SH-SY5Y (cell line): ENCODE results near the gene IKZF1.

Experiments used
- GATA2 ChIP-seq: IDR thresholded peaks from 2 replicates; pipeline ENCODE4 v1.6.1; 2011; ENCODE audit warnings: mild to moderate bottlenecking, low read depth, low read length
- GATA3 ChIP-seq: IDR thresholded peaks from 2 replicates; pipeline ENCODE4 v1.6.1; 2011; ENCODE audit warnings: low read depth, mild to moderate bottlenecking, low read length, moderate library complexity

Gene IKZF1

DNA sequence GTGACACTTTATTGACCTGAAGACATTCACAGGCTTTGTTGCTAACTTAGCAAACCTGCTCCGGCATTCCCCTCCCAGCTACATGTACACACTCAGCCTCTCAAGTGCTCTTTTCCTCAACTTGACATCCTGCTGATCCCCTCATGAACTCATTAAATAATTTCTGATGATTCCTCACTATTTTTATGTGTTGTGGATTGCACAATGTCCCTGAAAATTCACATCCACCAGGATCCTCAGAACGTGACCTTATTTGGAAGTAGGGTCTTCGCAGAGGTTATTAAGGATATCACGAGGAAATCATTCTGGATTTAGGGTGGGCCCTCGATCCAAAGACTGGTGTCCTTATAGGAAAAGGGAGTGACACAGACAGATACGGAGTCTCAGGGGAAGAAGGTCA is 118.3 kb downstream of the IKZF1 start:
- TF ChIP-seq GATA2 (no peak), GATA3 (no peak)

- TF ChIP-seq GATA3 (no peak), GATA2 (no peak)
Measured at GRCh38 chr7:50423860-50424259, 119.3 kb downstream of the IKZF1 start.

DNA sequence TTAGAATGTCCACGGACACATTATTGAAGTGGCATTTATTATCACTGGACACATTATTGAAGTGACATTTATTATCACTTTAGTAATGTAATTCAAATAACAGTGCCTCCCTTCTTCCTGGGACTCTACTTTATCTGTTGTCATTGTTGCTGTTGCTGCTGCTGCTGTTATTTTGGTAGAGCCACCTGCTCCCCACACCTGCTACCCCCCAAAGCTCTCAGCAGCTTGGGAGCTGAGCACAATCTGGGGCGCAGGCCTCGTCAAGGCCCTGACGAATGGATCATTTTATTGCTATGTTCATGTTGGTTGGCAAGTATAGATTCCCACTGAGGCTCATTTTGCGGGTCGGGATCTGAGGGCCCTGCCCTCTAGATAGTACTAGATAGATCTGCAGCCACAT is 120.8 kb downstream of the IKZF1 start:
- TF ChIP-seq GATA3 (no peak), GATA2 (no peak)

- TF ChIP-seq GATA3 (no peak), GATA2 (no peak)
Measured at GRCh38 chr7:50426280-50427045, 121.9 kb downstream of the IKZF1 start.

DNA sequence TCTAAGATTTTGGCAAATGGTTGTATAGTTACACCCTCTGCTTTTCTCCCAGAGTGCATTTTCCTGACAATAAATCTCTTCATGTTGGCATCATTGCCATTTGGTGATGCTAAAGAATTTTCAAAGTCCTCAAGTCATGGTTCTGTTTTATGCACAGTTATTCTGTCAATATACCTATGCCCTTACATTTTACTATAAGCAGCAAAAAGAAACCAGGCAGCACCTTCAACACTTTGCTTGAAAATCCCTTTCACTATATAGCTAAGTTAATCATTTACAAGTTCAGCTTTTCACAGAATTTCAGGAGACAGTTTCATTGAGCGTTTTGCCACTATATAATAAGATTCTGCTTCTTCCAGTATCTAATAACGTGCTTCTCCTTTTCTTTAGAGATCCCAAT is 123.0 kb downstream of the IKZF1 start:
- TF ChIP-seq GATA2 (no peak), GATA3 (no peak)

GRCh38 chr7:50428911-50429310 is 124.4 kb downstream of the IKZF1 start:
- TF ChIP-seq GATA3 = no peak

GRCh38 chr7:50431316-50431715 is 126.8 kb downstream of the IKZF1 start:
- TF ChIP-seq GATA2 (no peak), GATA3 (no peak)

DNA sequence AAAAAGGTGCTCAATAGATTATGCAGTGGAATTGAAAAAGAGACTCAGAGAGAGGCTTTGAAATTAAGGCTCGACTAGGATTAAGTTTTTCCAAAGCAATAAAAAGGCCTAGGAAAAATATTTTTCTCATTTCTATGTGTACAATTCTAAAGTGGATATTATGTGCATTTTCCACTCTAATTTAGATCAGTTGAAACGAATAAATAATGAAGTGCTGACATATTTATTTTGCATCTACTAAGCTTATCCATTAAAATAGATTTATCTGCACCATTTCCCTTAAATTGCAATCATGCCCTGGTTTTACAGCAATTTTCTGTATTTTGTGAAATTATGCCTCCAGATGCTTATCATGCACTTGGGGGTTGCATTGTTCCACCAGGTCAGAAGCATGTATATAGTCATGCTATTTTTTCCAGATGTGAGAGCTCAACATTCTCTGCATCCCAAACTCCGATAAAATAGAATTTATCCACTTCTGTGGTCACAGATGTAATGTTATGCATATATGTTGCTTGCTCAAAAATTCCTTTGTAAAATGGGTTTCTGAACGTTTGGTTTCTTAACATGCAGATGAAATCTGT is 127.3 kb downstream of the IKZF1 start:
- TF ChIP-seq GATA2 (peak; percentile 85), GATA3 (peak; percentile 87)

GRCh38 chr7:50436133-50436806 is 131.8 kb downstream of the IKZF1 start:
- TF ChIP-seq GATA3 = no peak
- no peak for TF ChIP-seq GATA2

DNA sequence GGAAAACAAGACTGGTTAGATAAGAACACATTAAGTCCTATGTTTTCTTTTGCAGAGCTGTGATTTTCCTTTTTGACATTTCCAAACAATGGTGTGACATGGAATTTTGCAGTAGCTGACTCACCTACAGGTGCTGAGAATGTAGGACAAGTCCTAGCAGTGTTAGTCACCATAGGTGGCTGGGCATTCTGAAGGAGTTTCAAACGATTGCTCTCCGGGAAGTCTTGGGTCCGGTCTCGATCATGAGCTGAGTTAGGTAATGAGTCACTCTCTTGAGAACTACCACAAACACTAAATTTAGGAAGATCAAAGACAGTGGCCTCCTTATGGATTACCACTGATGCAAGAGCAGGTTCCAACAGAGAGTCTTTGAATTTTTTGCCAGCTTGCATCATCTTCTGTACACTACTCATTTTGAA is 142.0 kb downstream of the IKZF1 start:
- TF ChIP-seq GATA2 = no peak
- TF ChIP-seq GATA3 = no peak

GRCh38 chr7:50448823-50449222 is 144.3 kb downstream of the IKZF1 start:
- no peak for TF ChIP-seq GATA2
- TF ChIP-seq GATA3 = no peak

- TF ChIP-seq GATA2 = no peak
Measured at GRCh38 chr7:50449501-50449880, 145.0 kb downstream of the IKZF1 start.

DNA sequence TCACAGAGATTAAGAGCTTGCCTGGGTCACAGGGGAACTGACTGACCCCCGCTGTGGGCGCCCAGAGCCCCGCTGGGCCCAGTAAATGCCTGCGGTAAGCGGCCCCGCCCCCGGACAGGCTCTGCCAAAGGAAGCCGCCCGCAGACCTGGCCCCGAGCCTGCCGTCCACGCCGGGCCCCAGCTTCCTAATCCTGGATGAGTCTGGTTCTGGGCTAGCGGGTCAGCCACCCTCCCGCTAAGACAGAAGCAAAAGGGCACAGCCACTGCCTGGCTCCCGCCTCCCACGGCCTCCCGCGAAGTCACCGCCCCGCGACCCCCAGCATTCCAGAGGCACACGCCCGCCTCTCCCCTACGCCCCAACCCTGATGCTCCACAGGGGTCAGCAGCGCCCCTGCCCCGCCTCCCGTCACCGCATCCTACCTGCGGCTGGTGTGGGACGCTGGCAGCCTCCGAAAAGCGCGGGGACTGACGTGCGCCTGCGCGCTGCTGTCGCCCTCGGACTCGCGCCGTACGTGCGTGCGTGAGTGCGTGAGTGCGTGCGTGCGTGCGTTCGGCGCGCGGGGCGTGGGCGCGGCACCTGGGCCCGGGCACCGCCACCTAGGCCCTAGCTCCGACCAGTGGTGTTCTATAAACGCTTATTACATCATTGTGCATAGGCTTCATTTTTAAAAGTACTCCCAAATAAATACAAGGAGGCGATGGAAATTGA is 145.5 kb downstream of the IKZF1 start, which contains the start of gene FIGNL1:
FIGNL1 (minus strand) TSS at position 470 of the 709 bp plus-strand sequence. CDS start 3,063 bp downstream, outside the sequence.
- TF ChIP-seq GATA2 (no peak), GATA3 (no peak)

GRCh38 chr7:50450590-50451032 is 146.1 kb downstream of the IKZF1 start:
- TF ChIP-seq GATA3 (no peak), GATA2 (no peak)
